ENCODE measurements around the gene SLC66A1.

GRCh38 chr1:19330449-19331135, 18.5 kb downstream of the SLC66A1 start:
- TF ChIP-seq CTCF (IDR thresholded peaks at IDR 0.05; ENCODE audit: low read depth, low read length) (no peak), EZH2phosphoT487 (IDR thresholded peaks at IDR 0.05; ENCODE audit: low read depth) (no peak)

Measured in OCI-LY3 (cell line).